Bronchial epithelial cell (primary cell): ENCODE results near the gene BYSL. TPM values are rescaled to one million over a fixed set of nuclear protein-coding genes. Genes with fewer than 3 reads are reported as not detected.

Experiments used
- DNase-seq: peaks from one replicate; pipeline ENCODE4 v3.0.0-alpha.2; 2010; ENCODE audit warnings: low read depth
- FAIRE-seq: peaks from 2 replicates; lab custom pipeline; 2011; peaks lifted over from hg19 to GRCh38; lab: Jason Lieb, UNC
- H3K27me3 ChIP-seq: 2 replicates; pipeline ENCODE4 v1.5.1; 2011; ENCODE audit warnings: low read length; ENCODE audit not compliant: control insufficient read depth, insufficient read depth
- H3K36me3 ChIP-seq: 2 replicates; pipeline ENCODE4 v1.5.1; 2011; ENCODE audit warnings: low read length; ENCODE audit not compliant: control insufficient read depth, insufficient read depth
- H3K4me3 ChIP-seq: 2 replicates; pipeline ENCODE4 v1.5.1; 2011; ENCODE audit warnings: mild to moderate bottlenecking, low read depth, low read length, control low read depth
- total RNA-seq: library from RNA; depleted of rRNA; stranded (reverse); fragments of >200 nt; gene quantifications from 2 replicates; pipeline ENCODE4 v1.2.1, GENCODE V29; 2014
- TF ChIP-seq, protein P1 (sequence below): IDR thresholded peaks from 2 replicates; pipeline ENCODE4 v1.5.1; 2011; ENCODE audit warnings: mild to moderate bottlenecking, moderate library complexity, low read length, control low read depth, inconsistent platforms; ENCODE audit not compliant: insufficient read depth, severe bottlenecking

Gene BYSL
- total RNA-seq, 1 donor from 2014 or later, result 28.2 TPM

DNA sequence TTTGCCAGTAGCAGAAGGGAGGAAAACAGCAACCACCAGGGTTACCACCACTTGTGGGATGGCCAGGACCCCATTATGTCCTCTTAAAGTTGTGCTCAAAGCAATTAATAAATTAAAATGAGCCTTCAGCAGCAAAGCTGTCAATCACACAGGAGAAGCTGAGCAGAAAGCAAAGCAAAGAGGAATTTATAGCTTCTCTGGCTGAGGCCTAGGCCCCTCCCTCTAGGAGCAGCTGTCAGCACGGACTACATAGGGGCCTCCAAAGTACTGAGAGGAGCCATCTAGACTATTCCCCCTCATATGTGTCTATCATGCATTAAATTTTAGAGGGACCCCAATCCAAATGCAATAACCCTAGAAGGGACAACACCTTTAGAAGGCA is 13.9 kb downstream of the BYSL start:
- TF ChIP-seq, protein P1, sequence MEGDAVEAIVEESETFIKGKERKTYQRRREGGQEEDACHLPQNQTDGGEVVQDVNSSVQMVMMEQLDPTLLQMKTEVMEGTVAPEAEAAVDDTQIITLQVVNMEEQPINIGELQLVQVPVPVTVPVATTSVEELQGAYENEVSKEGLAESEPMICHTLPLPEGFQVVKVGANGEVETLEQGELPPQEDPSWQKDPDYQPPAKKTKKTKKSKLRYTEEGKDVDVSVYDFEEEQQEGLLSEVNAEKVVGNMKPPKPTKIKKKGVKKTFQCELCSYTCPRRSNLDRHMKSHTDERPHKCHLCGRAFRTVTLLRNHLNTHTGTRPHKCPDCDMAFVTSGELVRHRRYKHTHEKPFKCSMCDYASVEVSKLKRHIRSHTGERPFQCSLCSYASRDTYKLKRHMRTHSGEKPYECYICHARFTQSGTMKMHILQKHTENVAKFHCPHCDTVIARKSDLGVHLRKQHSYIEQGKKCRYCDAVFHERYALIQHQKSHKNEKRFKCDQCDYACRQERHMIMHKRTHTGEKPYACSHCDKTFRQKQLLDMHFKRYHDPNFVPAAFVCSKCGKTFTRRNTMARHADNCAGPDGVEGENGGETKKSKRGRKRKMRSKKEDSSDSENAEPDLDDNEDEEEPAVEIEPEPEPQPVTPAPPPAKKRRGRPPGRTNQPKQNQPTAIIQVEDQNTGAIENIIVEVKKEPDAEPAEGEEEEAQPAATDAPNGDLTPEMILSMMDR, result no peak
- peaks cover 39% of the 10 kb centered on the region for H3K36me3 ChIP-seq
- FAIRE-seq (no peak), DNase-seq (no peak)
- no peaks in the 10 kb centered on the region for H3K27me3 ChIP-seq
- no peak overlapping the region for H3K4me3 ChIP-seq

- DNase-seq, result no peak
- H3K36me3 ChIP-seq, result peaks cover 35% of the 10 kb centered on the region
- H3K27me3 ChIP-seq, result no peaks in the 10 kb centered on the region
- no peak for FAIRE-seq
- no peak overlapping the region for H3K4me3 ChIP-seq
- TF ChIP-seq, protein P1, result no peak
Measured at GRCh38 chr6:41935685-41936072, 14.4 kb downstream of the BYSL start.

GRCh38 chr6:41936073-41936837 is 15.0 kb downstream of the BYSL start:
- DNase-seq, result peak; percentile 81
- no peak overlapping the region for H3K4me3 ChIP-seq
- TF ChIP-seq, protein P1, result peak; percentile 92
- no peaks in the 10 kb centered on the region for H3K27me3 ChIP-seq
- H3K36me3 ChIP-seq, result peaks cover 30% of the 10 kb centered on the region
- FAIRE-seq, result no peak

DNA sequence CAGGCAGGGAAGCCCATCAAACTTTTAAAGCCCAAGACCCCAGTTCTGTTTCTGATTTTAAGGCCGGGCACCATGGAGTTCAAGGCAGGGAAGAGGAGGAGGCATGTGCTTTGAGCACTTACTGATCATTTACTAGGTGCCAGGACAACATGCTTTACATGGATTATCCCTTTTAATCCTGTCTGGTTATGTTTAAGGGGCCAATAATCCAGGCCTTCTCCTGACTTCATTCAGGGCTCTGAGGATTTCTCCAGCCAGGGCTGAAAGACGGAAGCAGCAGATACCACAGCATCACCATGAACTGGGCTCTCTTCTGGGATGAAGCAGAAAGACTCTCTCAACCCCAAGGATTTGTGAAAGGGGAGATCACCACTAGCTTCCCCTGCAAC is 16.2 kb downstream of the BYSL start:
- DNase-seq (no peak), FAIRE-seq (no peak)
- no peaks in the 10 kb centered on the region for H3K27me3 ChIP-seq
- peaks cover 21% of the 10 kb centered on the region for H3K36me3 ChIP-seq
- TF ChIP-seq, protein P1, result no peak
- no peak overlapping the region for H3K4me3 ChIP-seq

DNA sequence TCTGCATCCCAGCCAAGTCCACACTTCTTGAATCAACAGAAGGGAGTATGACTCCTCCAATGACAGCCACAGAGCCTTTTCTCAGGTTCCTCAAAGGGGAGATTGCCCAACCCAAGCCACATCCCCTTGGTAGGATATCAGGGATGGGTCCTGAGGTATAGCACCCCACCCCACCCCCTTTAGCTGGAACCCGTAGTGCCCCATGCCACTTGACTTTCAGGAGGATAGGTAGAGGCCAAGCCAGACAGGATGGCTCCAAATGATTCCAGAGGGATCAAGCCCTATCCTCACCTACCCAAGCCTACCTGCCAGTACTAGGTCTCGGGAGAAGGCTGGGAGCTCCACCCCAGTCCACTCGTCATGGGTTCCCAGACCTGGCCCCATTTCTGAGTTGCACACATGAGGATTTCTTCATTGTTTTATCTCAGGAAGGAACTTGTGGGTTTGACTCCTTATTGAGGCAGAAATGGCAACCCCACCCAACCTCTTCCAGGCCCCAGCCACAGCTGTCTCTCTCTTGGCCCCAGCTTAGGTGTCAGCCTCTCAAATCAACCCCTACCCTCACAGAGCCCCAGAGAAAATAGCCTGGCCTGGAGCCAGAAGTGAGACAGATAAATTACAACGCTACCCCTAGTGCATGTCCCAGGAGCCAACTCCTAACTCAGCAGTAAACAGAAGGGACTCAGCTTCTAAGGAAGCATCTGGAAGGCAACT is 16.7 kb downstream of the BYSL start:
- DNase-seq (no peak), FAIRE-seq (no peak)
- TF ChIP-seq, protein P1, result no peak
- no peaks in the 10 kb centered on the region for H3K27me3 ChIP-seq
- peaks cover 17% of the 10 kb centered on the region for H3K36me3 ChIP-seq
- H3K4me3 ChIP-seq, result no peak overlapping the region
